Measurements from ENCODE around the gene KIAA1217.
A peak's percentile ranks its signal among the peaks of the same experiment; 100 is the strongest.

KIAA1217 gene

GRCh38 chr10:24201503-24202180, 7.3 kb upstream of the KIAA1217 start:
- DNase-seq (ENCODE audit: low spot score in 2 of 2), result no peak
- no peak for ATAC-seq (ENCODE audit: low read depth)
- Mint-ChIP-seq H3K4me1 (no peaks in the 10 kb centered on the region), H3K9me3 (no peaks in the 10 kb centered on the region), H3K27me3 (peaks cover 7% of the 10 kb centered on the region), H3K27ac (no peak overlapping the region), H3K36me3 (no peaks in the 10 kb centered on the region), H3K4me3 (no peak overlapping the region)

DNA sequence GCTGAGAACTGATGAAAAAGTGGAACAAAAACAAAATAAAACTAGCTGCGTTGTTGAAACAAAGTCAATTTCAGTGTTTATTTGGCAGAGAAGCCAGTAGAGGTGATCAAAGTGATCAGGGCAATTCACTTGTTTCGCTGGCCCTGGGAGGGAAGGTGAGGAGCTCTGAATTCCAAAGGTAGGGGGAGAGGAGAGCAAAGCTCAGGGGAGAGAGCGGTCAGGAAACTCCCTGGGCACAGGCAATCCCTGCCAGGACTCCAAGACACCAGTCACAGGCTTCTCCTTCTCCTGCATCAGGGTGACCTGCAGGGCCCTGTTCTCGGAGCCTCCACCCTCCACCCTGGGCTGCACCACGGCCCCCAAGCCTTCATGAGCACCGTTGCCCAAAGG, 6.8 kb upstream of the KIAA1217 start:
- DNase-seq (ENCODE audit: low spot score in 2 of 2), result no peak
- H3K4me1 Mint-ChIP-seq, result no peaks in the 10 kb centered on the region
- ATAC-seq (ENCODE audit: low read depth), result no peak
- peaks cover 7% of the 10 kb centered on the region for H3K27me3 Mint-ChIP-seq
- H3K36me3 Mint-ChIP-seq, result no peaks in the 10 kb centered on the region
- no peak overlapping the region for H3K4me3 Mint-ChIP-seq
- H3K9me3 Mint-ChIP-seq, result no peaks in the 10 kb centered on the region
- H3K27ac Mint-ChIP-seq, result no peak overlapping the region

DNA sequence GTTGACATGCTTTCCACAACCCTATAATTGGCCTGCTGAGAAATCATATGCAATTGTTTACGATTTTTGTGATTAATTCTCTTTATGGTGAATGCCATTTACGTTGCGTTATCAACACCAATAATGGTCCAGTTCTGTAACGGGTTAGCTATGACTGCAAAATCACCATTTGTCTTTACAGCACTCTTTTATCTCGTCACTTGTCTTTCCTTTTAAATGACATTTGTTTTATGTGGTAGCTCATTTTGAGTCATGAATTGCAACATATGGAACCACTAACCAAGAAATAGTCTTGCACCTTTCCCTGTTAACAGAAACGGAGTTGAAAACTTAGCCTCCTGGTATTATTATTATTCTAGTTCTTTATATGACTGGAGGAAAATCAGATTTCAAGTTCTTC, 3.1 kb upstream of the KIAA1217 start:
- Mint-ChIP-seq H3K9me3 (no peaks in the 10 kb centered on the region), H3K4me1 (peaks cover 5% of the 10 kb centered on the region), H3K36me3 (no peaks in the 10 kb centered on the region), H3K27ac (no peak overlapping the region), H3K4me3 (no peak overlapping the region), H3K27me3 (peaks cover 13% of the 10 kb centered on the region)
- DNase-seq (ENCODE audit: low spot score in 2 of 2), result no peak
- no peak for ATAC-seq (ENCODE audit: low read depth)

DNA sequence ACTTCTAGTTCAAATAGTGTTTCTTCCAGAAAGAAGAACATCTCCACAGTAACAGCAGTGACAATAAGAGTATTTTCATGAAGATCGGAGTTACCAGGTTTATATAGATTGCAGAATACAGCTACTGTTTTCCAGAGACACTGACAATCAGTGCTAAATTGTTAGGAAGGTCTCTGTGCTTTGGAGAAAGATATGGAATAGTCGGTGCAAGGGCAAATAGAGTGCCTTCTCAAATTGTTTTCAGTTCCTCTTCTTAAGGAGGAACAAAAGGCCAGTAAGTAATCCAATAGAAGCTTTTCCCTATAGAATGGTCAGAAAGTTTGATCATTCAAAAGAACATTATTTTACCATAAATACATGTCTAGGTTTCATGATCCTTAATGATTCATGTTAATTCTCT, 2.6 kb upstream of the KIAA1217 start:
- no peak overlapping the region for H3K27ac Mint-ChIP-seq
- no peak for DNase-seq (ENCODE audit: low spot score in 2 of 2)
- H3K27me3 Mint-ChIP-seq, result peaks cover 16% of the 10 kb centered on the region

GRCh38 chr10:24206926-24207325, 2.0 kb upstream of the KIAA1217 start:
- ATAC-seq (ENCODE audit: low read depth), result no peak
- Mint-ChIP-seq H3K36me3 (no peaks in the 10 kb centered on the region), H3K27me3 (peaks cover 16% of the 10 kb centered on the region), H3K27ac (no peak overlapping the region), H3K4me1 (peaks cover 5% of the 10 kb centered on the region), H3K4me3 (no peak overlapping the region), H3K9me3 (peaks cover 2% of the 10 kb centered on the region)
- DNase-seq (ENCODE audit: low spot score in 2 of 2), result no peak

More for the DNA sequence above, 2.6 kb upstream of the KIAA1217 start:
- Mint-ChIP-seq H3K4me1 (peaks cover 5% of the 10 kb centered on the region), H3K4me3 (no peak overlapping the region), H3K9me3 (peaks cover 2% of the 10 kb centered on the region), H3K36me3 (no peaks in the 10 kb centered on the region)
- no peak for ATAC-seq (ENCODE audit: low read depth)

DNA sequence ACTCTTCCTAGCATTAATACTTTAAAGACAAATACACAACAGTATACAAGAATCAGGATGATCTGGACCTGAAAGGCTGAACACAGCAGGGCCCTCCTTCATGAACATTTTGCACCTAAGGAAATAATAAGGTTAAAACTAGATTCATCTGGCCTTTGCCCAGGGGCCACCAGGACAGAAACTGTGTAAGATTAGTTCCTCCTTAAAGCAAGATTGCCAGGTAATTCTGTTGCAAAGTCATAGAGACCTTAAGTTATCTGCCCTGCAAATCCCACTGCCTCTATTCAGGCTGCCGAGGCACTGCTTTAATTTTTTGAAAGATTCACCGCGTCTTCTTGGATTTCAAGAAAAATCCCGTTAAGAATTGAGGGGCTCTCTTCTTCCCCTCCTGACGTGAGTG, 1.6 kb upstream of the KIAA1217 start:
- Mint-ChIP-seq H3K9me3 (peaks cover 2% of the 10 kb centered on the region), H3K4me1 (peaks cover 5% of the 10 kb centered on the region), H3K27me3 (peaks cover 16% of the 10 kb centered on the region), H3K4me3 (no peak overlapping the region), H3K27ac (no peak overlapping the region), H3K36me3 (no peaks in the 10 kb centered on the region)
- DNase-seq (ENCODE audit: low spot score in 2 of 2), result no peak
- no peak for ATAC-seq (ENCODE audit: low read depth)

GRCh38 chr10:24207781-24208611, 942 bp upstream of the KIAA1217 start:
- Mint-ChIP-seq H3K27ac (no peak overlapping the region), H3K9me3 (peaks cover 2% of the 10 kb centered on the region), H3K4me3 (peak overlapping the region; percentile 62), H3K36me3 (no peaks in the 10 kb centered on the region), H3K27me3 (peaks cover 14% of the 10 kb centered on the region), H3K4me1 (peaks cover 5% of the 10 kb centered on the region)
- ATAC-seq (ENCODE audit: low read depth) (no peak), DNase-seq (ENCODE audit: low spot score in 2 of 2) (no peak)

DNA sequence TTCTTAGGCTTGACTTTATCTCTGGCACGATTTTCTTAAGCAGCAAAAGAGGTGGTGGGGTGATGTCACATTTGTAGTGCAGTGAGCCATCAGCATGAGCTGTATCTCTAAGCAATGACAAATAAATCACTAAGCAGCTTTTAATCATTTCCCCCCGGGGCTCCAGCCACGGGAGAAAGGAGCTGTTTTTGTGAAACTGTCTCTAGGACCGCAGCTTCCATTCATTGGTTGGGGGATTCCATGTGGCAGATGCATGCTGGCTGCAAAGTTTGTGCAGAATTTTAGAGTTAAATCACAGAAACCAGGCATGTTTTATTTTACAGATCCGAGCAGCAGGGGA, 464 bp downstream of the KIAA1217 start:
- no peaks in the 10 kb centered on the region for H3K36me3 Mint-ChIP-seq
- peaks cover 2% of the 10 kb centered on the region for H3K9me3 Mint-ChIP-seq
- no peak for DNase-seq (ENCODE audit: low spot score in 2 of 2)
- H3K27me3 Mint-ChIP-seq, result peaks cover 13% of the 10 kb centered on the region
- H3K27ac Mint-ChIP-seq, result no peak overlapping the region
- H3K4me1 Mint-ChIP-seq, result peaks cover 5% of the 10 kb centered on the region
- ATAC-seq (ENCODE audit: low read depth), result no peak
- peak overlapping the region; percentile 62 for H3K4me3 Mint-ChIP-seq

DNA sequence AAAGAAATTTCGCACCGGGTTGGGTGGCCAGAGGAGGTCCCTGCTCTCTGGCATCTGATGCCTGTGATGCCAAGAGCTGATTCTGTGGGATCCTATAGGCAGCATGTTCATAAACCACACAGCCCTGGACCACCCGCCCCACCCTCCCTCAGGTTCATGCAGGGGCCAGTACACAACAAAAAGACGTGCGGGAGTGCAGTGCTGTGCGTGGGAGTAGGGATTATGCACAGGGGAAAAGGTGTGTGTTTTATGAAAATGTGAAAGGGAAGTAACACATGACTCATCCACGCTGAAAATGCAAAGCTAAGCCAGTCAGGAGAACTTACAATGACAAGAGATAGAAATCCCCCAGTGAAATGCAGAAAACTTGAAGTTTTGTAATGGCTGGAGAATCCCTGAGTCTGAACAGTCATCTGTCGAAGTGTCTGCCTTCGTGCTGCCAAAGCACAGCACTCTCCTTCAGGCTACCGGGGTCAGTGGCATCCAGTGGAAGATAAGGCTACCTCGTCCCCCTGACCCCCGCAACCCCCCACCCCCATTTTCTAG, 1.1 kb downstream of the KIAA1217 start:
- no peak for ATAC-seq (ENCODE audit: low read depth)
- no peak for DNase-seq (ENCODE audit: low spot score in 2 of 2)
- Mint-ChIP-seq H3K9me3 (peaks cover 2% of the 10 kb centered on the region), H3K4me3 (no peak overlapping the region), H3K27ac (no peak overlapping the region), H3K4me1 (peaks cover 5% of the 10 kb centered on the region), H3K36me3 (no peaks in the 10 kb centered on the region), H3K27me3 (peaks cover 13% of the 10 kb centered on the region)

GRCh38 chr10:24210501-24210900, 1.6 kb downstream of the KIAA1217 start:
- Mint-ChIP-seq H3K36me3 (no peaks in the 10 kb centered on the region), H3K9me3 (peaks cover 2% of the 10 kb centered on the region), H3K27me3 (peaks cover 14% of the 10 kb centered on the region), H3K4me3 (no peak overlapping the region), H3K4me1 (peaks cover 5% of the 10 kb centered on the region), H3K27ac (no peak overlapping the region)
- DNase-seq (ENCODE audit: low spot score in 2 of 2) (no peak), ATAC-seq (ENCODE audit: low read depth) (no peak)

- Mint-ChIP-seq H3K36me3 (no peaks in the 10 kb centered on the region), H3K27ac (no peak overlapping the region), H3K4me3 (no peak overlapping the region), H3K27me3 (peaks cover 9% of the 10 kb centered on the region), H3K4me1 (peaks cover 2% of the 10 kb centered on the region), H3K9me3 (peaks cover 6% of the 10 kb centered on the region)
- no peak for ATAC-seq (ENCODE audit: low read depth)
- DNase-seq (ENCODE audit: low spot score in 2 of 2), result no peak
These were observed 4.3 kb downstream of the KIAA1217 start for GRCh38 chr10:24213266-24213665.

DNA sequence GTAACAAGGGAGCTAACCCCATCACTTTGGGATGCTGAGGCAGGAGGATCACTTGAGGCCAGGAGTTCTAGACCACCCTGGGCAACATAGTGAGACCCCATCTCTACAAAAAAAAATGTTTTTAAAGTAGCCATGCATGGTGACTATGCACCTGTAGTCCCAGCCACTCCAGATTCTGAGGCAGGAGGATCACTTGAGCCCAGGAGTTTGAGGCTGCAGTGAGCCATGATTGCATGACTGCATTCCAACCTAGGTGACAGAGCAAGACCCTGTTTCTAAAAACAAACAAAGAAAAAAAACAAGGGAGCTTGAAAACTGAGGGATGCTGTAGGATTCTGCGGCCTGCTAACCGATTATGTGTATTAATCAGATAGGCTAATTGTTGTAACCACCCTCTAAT, 4.9 kb downstream of the KIAA1217 start:
- H3K9me3 Mint-ChIP-seq, result peaks cover 6% of the 10 kb centered on the region
- H3K27me3 Mint-ChIP-seq, result peaks cover 7% of the 10 kb centered on the region
- H3K36me3 Mint-ChIP-seq, result no peaks in the 10 kb centered on the region
- no peaks in the 10 kb centered on the region for H3K4me1 Mint-ChIP-seq
- H3K27ac Mint-ChIP-seq, result no peak overlapping the region
- DNase-seq (ENCODE audit: low spot score in 2 of 2), result no peak
- H3K4me3 Mint-ChIP-seq, result no peak overlapping the region
- no peak for ATAC-seq (ENCODE audit: low read depth)

DNA sequence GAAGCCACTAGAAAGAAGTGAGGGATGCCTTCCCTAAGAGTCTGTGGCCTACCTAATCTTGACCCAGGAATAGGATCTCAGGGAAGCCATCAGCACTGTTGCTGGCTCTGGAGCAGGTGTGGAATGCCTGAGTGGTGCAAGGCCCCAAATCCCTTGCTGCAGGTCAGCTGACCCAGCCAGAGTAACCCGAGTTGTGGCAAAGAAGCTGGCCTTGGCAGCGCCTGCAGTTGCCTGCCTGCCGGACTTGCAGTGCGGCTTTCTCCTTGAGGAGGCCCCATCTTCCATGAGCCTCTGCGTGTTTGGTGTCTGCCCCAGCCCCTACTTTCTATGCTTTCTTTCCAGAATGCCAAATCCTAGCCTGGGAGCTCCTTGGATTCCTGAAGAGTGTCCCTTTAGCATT, 5.8 kb downstream of the KIAA1217 start:
- H3K4me3 Mint-ChIP-seq, result no peak overlapping the region
- DNase-seq (ENCODE audit: low spot score in 2 of 2), result no peak
- peaks cover 7% of the 10 kb centered on the region for H3K27me3 Mint-ChIP-seq
- no peaks in the 10 kb centered on the region for H3K4me1 Mint-ChIP-seq
- H3K9me3 Mint-ChIP-seq, result peaks cover 6% of the 10 kb centered on the region
- no peak overlapping the region for H3K27ac Mint-ChIP-seq
- ATAC-seq (ENCODE audit: low read depth), result no peak
- no peaks in the 10 kb centered on the region for H3K36me3 Mint-ChIP-seq

- Mint-ChIP-seq H3K9me3 (peaks cover 6% of the 10 kb centered on the region), H3K4me1 (no peaks in the 10 kb centered on the region), H3K36me3 (no peaks in the 10 kb centered on the region), H3K4me3 (no peak overlapping the region), H3K27ac (no peak overlapping the region), H3K27me3 (peaks cover 5% of the 10 kb centered on the region)
- ATAC-seq (ENCODE audit: low read depth) (no peak), DNase-seq (ENCODE audit: low spot score in 2 of 2) (no peak)
These were observed 6.3 kb downstream of the KIAA1217 start for GRCh38 chr10:24215196-24215595.

Data from memory B cell (primary cell).